Measurements from ENCODE around the gene PEX10.

PEX10 gene

GRCh38 chr1:2385606-2386280 is 26.6 kb downstream of the PEX10 start:
- no peak for TF ChIP-seq CTCF (IDR thresholded peaks at IDR 0.05; ENCODE audit: insufficient read depth, low read depth, low read length, missing control alignments)
- no peak overlapping the region for H3K4me3 ChIP-seq (ENCODE audit: low read depth, low read length)
- no peak for DNase-seq (ENCODE audit: low read depth)

GRCh38 chr1:2384941-2385481 is 27.4 kb downstream of the PEX10 start:
- TF ChIP-seq CTCF (IDR thresholded peaks at IDR 0.05; ENCODE audit: insufficient read depth, low read depth, low read length, missing control alignments), result no peak
- H3K4me3 ChIP-seq (ENCODE audit: low read depth, low read length), result no peak overlapping the region
- DNase-seq (ENCODE audit: low read depth), result no peak

GRCh38 chr1:2384130-2384860 is 28.1 kb downstream of the PEX10 start:
- TF ChIP-seq CTCF (IDR thresholded peaks at IDR 0.05; ENCODE audit: insufficient read depth, low read depth, low read length, missing control alignments), result no peak
- no peak overlapping the region for H3K4me3 ChIP-seq (ENCODE audit: low read depth, low read length)
- no peak for DNase-seq (ENCODE audit: low read depth)

GRCh38 chr1:2383576-2383975 is 28.8 kb downstream of the PEX10 start:
- no peak overlapping the region for H3K4me3 ChIP-seq (ENCODE audit: low read depth, low read length)
- DNase-seq (ENCODE audit: low read depth), result no peak
- no peak for TF ChIP-seq CTCF (IDR thresholded peaks at IDR 0.05; ENCODE audit: insufficient read depth, low read depth, low read length, missing control alignments)

GRCh38 chr1:2382621-2383361 is 29.6 kb downstream of the PEX10 start:
- DNase-seq (ENCODE audit: low read depth), result peak; percentile 39
- peak; percentile 37 for TF ChIP-seq CTCF (IDR thresholded peaks at IDR 0.05; ENCODE audit: insufficient read depth, low read depth, low read length, missing control alignments)
- no peak overlapping the region for H3K4me3 ChIP-seq (ENCODE audit: low read depth, low read length)

- no peak overlapping the region for H3K4me3 ChIP-seq (ENCODE audit: low read depth, low read length)
- DNase-seq (ENCODE audit: low read depth), result peak; percentile 75
- TF ChIP-seq CTCF (IDR thresholded peaks at IDR 0.05; ENCODE audit: insufficient read depth, low read depth, low read length, missing control alignments), result peak; percentile 89
These were observed 30.4 kb downstream of the PEX10 start for GRCh38 chr1:2381741-2382620.

Measured in GM12865 (cell line).